ENCODE data around the gene TAMM41.
"Not testable (repeated sequence)": the region's sequence is repeated elsewhere in the genome, so short reads cannot be mapped to it uniquely, and the experiment has no call there.

- TF ChIP-seq CTCF, EZH2 (IDR thresholded peaks at IDR 0.05): not testable (repeated sequence)
Measured at GRCh38 chr3:11752254-11752653, 94.4 kb downstream of the TAMM41 start.

All from neural progenitor cell (in vitro differentiated cells).